GM18519 (cell line): ENCODE measurements around the gene PLPPR3.

Experiments
- ATAC-seq: cut with Tn5 transposase; IDR thresholded peaks from one replicate; pipeline ENCODE4 v1.9.1; 2021; ENCODE audit warnings: mild to moderate bottlenecking, moderate library complexity; ENCODE audit not compliant: unreplicated experiment, low FRiP score

Gene PLPPR3

DNA sequence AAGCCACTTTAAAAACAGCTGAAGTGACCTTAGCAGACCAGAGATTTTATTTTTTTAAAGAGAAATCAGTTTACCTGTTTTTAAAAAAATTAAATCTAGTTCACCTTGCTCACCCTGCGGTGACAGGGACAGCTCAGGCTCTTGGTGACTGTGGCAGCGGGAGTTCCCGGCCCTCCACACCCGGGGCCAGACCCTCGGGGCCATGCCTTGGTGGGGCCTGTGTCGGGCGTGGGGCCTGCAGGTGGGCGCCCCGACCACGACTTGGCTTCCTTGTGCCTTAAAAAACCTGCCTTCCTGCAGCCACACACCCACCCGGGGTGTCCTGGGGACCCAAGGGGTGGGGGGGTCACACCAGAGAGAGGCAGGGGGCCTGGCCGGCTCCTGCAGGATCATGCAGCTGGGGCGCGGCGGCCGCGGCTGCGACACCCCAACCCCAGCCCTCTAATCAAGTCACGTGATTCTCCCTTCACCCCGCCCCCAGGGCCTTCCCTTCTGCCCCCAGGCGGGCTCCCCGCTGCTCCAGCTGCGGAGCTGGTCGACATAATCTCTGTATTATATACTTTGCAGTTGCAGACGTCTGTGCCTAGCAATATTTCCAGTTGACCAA, 10.8 kb downstream of the PLPPR3 start:
- no peak for ATAC-seq

DNA sequence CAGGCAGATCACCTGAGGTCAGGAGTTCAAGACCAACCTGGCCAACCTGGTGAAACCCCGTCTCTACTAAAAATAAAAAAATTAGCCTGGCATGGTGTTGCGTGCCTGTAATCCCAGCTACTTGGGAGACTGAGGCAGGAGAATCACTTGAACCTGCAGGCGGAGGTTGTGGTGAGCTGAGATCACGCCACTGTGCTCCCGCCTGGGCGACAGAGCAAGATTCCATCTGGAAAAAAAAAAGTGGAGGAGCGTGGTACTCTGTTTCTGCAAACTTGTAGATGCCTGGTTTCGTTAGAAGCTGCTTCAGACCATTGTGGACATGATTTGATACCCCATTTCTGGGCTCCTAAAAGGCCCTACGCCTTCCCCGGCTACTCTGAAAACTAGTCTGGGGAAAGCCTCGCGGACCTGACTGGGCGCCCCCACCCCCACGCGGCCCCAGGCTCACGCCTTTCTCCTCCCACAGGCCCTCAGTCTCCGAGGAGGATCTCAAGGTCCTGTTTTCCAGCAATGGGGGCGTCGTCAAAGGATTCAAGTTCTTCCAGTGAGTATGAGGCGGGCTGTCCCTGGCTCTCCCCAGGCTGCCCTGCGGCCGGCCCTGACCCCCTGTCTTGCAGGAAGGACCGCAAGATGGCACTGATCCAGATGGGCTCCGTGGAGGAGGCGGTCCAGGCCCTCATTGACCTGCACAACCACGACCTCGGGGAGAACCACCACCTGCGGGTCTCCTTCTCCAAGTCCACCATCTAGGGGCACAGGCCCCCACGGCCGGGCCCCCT, 11.5 kb downstream of the PLPPR3 start:
- no peak for ATAC-seq

DNA sequence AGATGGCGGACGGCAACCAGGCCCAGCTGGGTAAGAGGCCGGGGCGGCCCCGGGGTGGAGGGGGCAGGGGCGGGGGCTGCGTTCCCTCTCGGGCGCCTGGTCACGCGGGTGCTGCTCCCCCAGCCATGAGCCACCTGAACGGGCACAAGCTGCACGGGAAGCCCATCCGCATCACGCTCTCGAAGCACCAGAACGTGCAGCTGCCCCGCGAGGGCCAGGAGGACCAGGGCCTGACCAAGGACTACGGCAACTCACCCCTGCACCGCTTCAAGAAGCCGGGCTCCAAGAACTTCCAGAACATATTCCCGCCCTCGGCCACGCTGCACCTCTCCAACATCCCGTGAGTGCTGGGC, 13.4 kb downstream of the PLPPR3 start:
- no peak for ATAC-seq

DNA sequence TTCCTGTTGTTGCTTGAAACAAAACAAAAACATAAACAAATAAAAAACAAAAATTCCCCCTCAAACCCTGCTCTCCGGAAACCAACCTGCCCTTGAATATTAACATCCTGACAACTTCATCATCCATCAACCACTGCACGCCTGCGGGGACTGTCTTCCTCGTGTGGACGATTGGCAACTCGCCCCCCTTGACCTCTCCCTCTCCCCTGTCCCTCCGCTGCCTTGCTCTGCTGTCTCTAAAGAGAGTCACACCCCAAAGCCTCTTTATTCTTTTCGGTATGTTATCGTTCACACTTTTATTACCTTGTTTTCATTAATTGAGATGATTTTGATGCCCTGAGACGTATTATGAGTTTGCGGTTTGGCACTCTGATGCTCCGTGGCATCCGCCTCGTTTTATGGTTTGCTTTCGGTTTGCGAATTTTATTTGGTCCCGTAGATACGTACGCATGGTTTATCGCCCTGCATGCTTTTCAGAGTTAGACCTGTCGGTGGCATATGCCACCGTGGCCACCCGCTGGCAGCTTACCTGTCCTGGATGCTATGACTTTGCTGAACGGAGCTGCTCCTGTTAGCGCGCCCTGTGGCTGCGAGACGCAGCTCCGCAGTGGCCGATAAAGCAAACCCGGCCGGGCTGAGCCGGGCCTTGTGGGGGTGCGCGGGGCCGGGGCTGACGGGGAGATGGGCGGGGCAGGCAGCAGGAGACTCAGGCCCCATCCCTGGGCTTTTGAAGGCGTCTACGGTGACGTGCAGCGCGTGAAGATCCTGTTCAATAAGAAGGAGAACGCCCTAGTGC, 13.9 kb downstream of the PLPPR3 start:
- no peak for ATAC-seq

- no peak for ATAC-seq
Observed at GRCh38 chr19:806815-807421, 14.8 kb downstream of the PLPPR3 start.

GRCh38 chr19:805600-806550, 15.9 kb downstream of the PLPPR3 start:
- ATAC-seq: no peak

- no peak for ATAC-seq
Observed at GRCh38 chr19:805166-805551, 16.6 kb downstream of the PLPPR3 start.

DNA sequence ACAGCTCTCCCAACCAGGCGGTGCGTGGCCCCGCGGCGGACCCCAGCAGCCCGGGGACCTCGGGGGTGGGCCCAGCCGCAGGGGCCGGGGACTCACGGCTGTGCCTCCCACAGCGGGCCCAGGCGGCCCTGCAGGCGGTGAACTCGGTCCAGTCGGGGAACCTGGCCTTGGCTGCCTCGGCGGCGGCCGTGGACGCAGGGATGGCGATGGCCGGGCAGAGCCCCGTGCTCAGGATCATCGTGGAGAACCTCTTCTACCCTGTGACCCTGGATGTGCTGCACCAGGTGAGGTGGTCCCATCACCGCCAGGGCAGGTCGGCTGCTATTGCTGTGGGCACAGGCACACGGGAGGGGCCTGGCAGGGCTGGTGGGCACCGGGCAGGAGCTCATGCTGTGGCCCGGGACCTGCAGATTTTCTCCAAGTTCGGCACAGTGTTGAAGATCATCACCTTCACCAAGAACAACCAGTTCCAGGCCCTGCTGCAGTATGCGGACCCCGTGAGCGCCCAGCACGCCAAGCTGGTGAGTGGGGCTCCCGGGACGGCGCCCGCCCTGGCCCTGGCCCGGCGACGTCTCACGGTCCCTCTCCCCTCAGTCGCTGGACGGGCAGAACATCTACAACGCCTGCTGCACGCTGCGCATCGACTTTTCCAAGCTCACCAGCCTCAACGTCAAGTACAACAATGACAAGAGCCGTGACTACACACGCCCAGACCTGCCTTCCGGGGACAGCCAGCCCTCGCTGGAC, 17.2 kb downstream of the PLPPR3 start:
- no peak for ATAC-seq

DNA sequence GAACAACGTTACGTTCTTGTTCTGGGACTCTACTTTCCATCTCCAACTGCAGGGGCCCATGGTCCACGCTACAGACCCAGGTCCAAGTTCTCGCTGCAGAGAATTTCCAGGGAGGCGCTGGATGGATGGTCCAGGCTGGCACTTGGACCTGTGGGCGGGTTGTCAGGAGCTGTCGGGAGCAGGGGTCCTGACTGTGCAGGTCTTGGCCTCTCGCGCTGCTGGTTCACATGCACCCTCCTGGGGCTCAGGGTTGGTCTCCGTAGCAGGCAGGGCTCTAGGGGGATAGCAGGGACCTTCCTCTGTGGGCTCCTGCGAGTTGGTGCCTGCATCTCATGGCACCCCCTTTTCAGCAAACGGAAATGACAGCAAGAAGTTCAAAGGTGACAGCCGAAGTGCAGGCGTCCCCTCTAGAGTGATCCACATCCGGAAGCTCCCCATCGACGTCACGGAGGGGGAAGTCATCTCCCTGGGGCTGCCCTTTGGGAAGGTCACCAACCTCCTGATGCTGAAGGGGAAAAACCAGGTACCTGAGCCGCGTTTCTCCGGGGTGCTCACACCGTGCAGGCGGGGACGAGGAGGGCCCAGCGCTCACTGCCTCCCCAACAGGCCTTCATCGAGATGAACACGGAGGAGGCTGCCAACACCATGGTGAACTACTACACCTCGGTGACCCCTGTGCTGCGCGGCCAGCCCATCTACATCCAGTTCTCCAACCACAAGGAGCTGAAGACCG, 17.9 kb downstream of the PLPPR3 start:
- ATAC-seq: no peak

DNA sequence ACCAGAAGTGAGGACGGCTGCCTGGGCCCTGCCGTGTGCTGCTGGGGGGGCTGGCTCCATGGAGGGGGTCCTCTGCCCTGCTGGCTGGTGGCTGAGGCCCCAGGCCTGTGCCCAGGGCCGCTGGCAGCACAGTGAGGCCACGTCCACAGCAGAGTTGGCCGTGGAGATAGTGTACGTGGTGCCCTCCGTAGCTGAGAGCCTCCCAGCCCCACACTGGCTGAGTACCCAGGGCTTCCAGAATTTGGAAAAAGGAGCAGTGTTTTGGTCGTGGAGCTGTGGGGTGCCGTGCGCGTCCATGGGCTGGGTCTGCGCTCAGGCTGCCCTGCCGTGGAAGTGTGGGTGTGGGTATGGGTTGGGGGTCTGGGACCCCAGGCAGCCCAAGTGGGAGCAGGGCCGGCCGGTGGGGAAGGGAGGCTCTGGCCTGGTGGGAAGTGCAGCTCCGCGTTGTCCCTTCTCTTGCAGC, 18.6 kb downstream of the PLPPR3 start:
- ATAC-seq: no peak

DNA sequence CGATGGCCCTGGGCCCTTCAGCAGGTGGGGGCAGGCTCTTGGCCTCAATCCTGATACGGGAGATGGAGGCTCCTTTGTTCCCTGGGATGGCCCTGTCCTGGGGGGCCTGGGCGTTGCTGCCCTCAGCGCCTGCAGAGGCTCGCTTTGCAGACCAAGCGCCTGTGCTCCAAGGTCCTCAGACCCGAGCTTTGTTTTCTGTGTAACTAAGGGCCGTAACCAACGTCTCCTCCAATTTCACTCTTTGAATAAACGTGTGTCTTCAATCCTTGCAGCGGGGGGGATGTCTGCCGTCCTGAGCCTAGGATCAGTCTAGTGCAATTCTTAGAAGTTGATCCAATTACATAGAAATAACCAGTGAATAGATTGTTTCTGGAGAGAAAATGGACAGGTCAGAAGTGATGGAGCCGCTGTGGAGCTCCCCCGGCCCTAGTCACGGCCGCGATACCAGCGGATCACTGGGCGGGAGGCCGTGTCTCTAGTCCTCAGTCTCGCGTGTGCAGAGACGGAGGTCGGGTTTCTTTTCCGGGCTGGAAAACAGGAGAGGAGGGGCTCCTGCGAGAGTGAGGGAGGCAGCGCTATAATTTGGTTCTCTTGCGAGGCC, 19.2 kb downstream of the PLPPR3 start:
- no peak for ATAC-seq

GRCh38 chr19:801861-802497, 19.8 kb downstream of the PLPPR3 start:
- no peak for ATAC-seq

DNA sequence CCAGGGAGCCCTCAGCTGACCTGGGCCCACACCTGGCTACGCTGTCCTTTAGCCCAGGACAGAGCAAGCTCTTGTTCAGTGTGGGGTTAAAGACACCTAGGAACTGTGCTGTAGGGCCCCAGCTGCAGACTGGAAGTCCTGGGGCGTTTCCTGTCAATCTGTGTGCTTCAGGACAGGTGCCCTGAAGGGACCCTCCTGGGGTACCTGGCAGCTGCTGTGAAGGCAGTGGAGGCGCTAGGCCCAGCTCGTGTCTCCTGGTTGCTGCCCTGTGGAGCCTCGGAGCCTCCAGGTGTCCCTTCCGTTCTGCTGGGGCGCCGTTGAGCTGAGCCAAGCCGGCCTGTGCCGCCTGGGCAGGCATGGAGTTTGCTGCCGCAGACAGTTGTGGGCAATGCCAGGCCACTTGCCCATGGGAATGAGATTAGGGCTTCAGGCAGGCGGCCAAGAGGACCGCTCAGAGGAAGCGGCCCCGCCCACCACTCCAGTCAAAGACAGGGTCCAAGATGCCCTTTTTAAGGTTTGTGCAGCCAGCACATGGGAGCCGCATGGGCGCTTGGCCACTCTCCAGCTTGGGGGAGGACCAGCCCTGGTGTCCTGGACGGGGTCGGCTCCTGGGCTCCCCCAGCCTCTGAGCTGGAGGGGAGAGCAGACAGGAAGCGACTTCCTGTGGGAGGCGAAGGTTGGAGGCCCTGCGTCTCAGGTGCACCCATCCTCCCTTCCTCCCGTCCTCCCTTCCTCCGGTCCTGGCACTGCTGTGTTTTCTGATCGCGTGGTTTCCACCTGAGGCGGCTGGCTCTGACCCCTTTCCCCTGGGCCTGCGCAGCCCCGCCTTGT, 20.5 kb downstream of the PLPPR3 start:
- no peak for ATAC-seq

- ATAC-seq: no peak
Observed at GRCh38 chr19:800360-801029, 21.3 kb downstream of the PLPPR3 start.

GRCh38 chr19:799076-799881, 22.5 kb downstream of the PLPPR3 start:
- ATAC-seq: no peak
